Nephron progenitor cell (in vitro differentiated cells): ENCODE data around the gene AADACL4.

Source experiments
- DNase-seq: peaks from one replicate; pipeline ENCODE4 v3.0.0; 2021
- H3K27ac Mint-ChIP-seq: 2 replicates; pipeline ENCODE4 v1.8.0; 2021; ENCODE audit warnings: mild to moderate bottlenecking, moderate library complexity, mixed read lengths
- H3K27me3 Mint-ChIP-seq: 2 replicates; pipeline ENCODE4 v1.8.0; 2021; ENCODE audit warnings: mild to moderate bottlenecking, low read depth, mixed read lengths; ENCODE audit not compliant: poor library complexity
- H3K36me3 Mint-ChIP-seq: 2 replicates; pipeline ENCODE4 v1.8.0; 2021; ENCODE audit warnings: low read depth, mixed read lengths
- H3K4me1 Mint-ChIP-seq: 2 replicates; pipeline ENCODE4 v1.8.0; 2021; ENCODE audit warnings: mixed read lengths
- H3K4me3 Mint-ChIP-seq: 2 replicates; pipeline ENCODE4 v1.8.0; 2021; ENCODE audit warnings: mild to moderate bottlenecking, moderate library complexity, mixed read lengths
- H3K9me3 Mint-ChIP-seq: 2 replicates; pipeline ENCODE4 v1.8.0; 2021; ENCODE audit warnings: mild to moderate bottlenecking, moderate library complexity, mixed read lengths
- CTCF ChIP-seq: fragments of 200-600 bp; sonication (generic); IDR thresholded peaks from 2 replicates; pipeline ENCODE4 v1.5.0; 2021; ENCODE audit warnings: antibody characterized with exemption

The AADACL4 gene

GRCh38 chr1:12627296-12627695 lies 16.6 kb upstream of the AADACL4 start:
- Mint-ChIP-seq H3K4me3 (no peak overlapping the region), H3K36me3 (no peaks in the 10 kb centered on the region), H3K27me3 (peaks cover 3% of the 10 kb centered on the region), H3K27ac (no peak overlapping the region), H3K9me3 (no peaks in the 10 kb centered on the region), H3K4me1 (peaks cover 46% of the 10 kb centered on the region)
- no peak for DNase-seq
- TF ChIP-seq CTCF = no peak

GRCh38 chr1:12629511-12629956 lies 14.4 kb upstream of the AADACL4 start:
- Mint-ChIP-seq H3K4me3 (no peak overlapping the region), H3K27me3 (peaks cover 3% of the 10 kb centered on the region), H3K9me3 (peaks cover 4% of the 10 kb centered on the region), H3K27ac (no peak overlapping the region), H3K4me1 (peaks cover 36% of the 10 kb centered on the region), H3K36me3 (no peaks in the 10 kb centered on the region)
- no peak for TF ChIP-seq CTCF
- no peak for DNase-seq

DNA sequence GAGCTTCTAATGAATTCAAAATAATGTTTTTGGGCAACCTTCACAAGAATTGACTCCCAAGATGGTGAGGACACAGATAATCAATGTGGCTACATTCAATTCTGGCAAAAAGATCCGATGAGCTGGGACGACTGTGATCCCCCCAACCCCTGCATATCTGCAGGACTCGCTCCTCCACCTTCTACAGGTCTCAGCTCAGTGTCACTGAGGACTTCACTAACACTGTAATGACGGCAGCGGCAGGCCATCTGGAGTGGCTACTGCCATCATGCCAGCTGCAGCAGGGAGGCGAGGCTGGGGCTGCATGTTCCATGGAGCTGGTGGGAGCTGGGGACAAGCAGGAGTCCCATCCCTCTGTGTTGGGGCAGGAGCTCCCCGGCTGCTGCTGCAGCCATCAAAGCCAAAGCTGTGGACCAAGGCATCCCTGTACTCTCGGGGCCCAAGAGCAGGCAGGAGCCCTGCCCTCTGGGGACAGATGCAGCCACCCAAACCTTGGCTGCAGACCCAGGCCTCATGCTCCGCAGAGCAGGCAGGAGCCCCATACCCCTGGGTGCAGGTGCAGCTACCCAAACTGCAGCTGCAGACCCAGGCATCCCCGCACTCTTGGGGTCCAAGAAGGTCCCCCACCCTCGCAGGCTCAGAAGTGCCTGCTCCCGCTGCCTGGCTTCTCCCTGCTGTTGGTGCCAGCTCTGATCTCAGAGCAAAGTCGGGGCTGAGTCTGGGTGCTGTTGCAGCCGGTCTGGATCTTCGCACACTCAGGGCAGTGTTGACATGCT lies 13.7 kb upstream of the AADACL4 start:
- H3K27ac Mint-ChIP-seq = no peak overlapping the region
- no peaks in the 10 kb centered on the region for H3K36me3 Mint-ChIP-seq
- H3K4me3 Mint-ChIP-seq = no peak overlapping the region
- peaks cover 6% of the 10 kb centered on the region for H3K9me3 Mint-ChIP-seq
- H3K4me1 Mint-ChIP-seq = peaks cover 32% of the 10 kb centered on the region
- no peak for TF ChIP-seq CTCF
- peaks cover 3% of the 10 kb centered on the region for H3K27me3 Mint-ChIP-seq
- no peak for DNase-seq

- peaks cover 6% of the 10 kb centered on the region for H3K27me3 Mint-ChIP-seq
- TF ChIP-seq CTCF = no peak
- no peak overlapping the region for H3K27ac Mint-ChIP-seq
- H3K4me1 Mint-ChIP-seq = peaks cover 34% of the 10 kb centered on the region
- peaks cover 10% of the 10 kb centered on the region for H3K9me3 Mint-ChIP-seq
- DNase-seq = no peak
- H3K4me3 Mint-ChIP-seq = no peak overlapping the region
- H3K36me3 Mint-ChIP-seq = no peaks in the 10 kb centered on the region
These were observed 12.8 kb upstream of the AADACL4 start for GRCh38 chr1:12630946-12631530.

- peak overlapping the region; percentile 35 for H3K27ac Mint-ChIP-seq
- no peak overlapping the region for H3K4me3 Mint-ChIP-seq
- no peaks in the 10 kb centered on the region for H3K36me3 Mint-ChIP-seq
- peaks cover 39% of the 10 kb centered on the region for H3K4me1 Mint-ChIP-seq
- peaks cover 6% of the 10 kb centered on the region for H3K27me3 Mint-ChIP-seq
- no peak for TF ChIP-seq CTCF
- DNase-seq = no peak
- H3K9me3 Mint-ChIP-seq = peaks cover 14% of the 10 kb centered on the region
These were observed 12.3 kb upstream of the AADACL4 start for GRCh38 chr1:12631571-12631970.

DNA sequence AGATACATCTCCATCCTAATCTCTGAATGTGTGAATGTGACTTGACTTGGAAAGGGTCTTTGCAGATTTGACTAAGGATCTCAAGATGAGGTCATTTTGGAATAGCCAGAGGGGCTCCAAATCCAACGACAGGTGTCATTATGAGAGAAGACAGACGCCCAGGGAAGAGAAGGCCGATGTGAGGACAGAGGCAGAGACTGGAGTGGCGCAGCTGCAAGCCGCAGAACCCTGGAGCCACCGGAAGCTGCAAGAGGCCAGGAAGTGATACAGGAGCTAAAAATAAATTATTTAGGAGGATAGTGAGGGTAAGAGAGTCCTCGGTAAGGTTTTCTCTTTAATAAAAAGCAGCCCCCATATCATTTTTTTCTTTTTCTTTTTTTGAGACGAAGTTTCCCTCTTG lies 9.7 kb upstream of the AADACL4 start:
- DNase-seq = no peak
- Mint-ChIP-seq H3K4me3 (no peak overlapping the region), H3K27ac (no peak overlapping the region), H3K36me3 (no peaks in the 10 kb centered on the region), H3K27me3 (peaks cover 6% of the 10 kb centered on the region), H3K4me1 (peaks cover 39% of the 10 kb centered on the region), H3K9me3 (peaks cover 27% of the 10 kb centered on the region)
- TF ChIP-seq CTCF = no peak
